ENCODE results near the gene ANK3. TPM values are rescaled to one million over a fixed set of nuclear protein-coding genes. Genes with fewer than 3 reads are reported as not detected.

ANK3 gene
- total RNA-seq, 1 donor from 2014 or later: 79.4 TPM

DNA sequence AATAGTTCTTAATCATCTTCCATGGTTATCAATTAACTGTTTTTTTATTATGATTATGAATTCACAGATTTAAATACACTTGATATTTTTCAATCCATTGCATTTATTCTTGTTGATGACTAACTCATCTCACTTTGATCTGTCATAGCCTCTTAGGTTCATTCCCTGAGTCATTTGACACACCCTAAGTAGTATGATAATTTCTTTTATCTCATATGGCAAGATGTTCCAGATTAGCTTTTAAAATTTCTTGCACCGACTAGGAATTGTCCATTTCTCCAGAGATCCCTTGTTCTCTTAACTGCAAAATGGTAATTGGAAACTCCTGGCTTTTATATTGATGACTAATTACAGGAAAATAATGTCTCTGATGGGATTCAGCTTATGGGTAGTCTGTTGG lies 395.7 kb downstream of the ANK3 start:
- no peak for DNase-seq (ENCODE audit: low spot score)

DNA sequence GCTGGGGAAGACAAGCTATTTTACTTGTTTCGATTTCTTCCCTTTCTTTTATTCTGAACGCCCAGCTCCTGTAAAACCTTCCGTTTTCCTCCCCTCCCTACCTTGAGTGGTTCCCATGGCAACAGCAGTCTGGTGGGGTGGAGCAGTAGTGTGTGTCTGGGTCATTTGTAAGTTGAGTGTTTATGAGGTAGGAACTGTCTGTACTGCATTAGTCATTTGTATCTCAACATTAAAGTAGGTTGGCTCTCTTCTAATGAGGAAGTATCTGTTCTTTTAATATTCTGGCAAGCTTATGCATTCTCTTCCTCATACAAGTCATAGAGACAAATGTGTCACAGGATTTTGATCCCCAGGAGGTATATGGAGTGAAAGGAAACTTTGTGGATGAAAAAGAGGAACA lies 398.0 kb downstream of the ANK3 start:
- DNase-seq (ENCODE audit: low spot score): peak; percentile 71

DNA sequence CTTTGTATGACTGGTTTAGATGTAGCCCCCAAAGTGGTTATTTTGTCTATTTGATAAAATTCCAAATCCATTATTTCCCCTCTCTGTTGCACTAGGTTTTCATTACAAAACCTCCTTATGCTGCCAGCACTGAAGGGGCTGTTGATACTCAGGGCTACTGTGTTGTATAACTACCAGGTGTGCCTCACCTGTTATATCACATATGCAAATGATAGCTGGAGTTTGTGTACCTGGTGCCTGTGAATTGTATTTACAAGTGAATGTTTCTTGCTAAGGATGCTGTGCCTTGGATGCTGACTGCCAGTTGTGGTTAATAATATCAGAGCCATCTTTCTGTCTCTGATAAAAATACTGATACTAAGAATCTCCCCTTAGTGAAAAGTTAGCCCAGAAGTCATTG lies 398.6 kb downstream of the ANK3 start:
- DNase-seq (ENCODE audit: low spot score): no peak

DNA sequence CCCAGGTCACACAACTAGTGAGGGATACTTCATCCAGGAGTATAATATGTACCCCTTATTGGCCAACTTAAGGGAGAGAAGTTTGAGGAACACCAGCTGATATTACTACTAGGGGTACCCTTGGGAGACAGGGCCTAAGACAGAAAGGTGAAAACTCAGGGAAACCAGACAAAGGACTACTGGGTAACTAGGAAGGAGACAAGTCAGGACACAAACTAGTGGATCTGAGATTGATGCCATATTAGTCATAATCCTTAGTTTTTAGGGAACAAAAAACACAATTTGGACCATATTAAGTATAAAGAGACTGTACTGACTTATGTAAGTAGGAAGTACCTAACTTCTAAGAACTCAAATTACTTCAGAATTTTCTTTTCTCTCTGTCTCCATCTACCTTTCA lies 404.0 kb downstream of the ANK3 start:
- no peak for DNase-seq (ENCODE audit: low spot score)

DNA sequence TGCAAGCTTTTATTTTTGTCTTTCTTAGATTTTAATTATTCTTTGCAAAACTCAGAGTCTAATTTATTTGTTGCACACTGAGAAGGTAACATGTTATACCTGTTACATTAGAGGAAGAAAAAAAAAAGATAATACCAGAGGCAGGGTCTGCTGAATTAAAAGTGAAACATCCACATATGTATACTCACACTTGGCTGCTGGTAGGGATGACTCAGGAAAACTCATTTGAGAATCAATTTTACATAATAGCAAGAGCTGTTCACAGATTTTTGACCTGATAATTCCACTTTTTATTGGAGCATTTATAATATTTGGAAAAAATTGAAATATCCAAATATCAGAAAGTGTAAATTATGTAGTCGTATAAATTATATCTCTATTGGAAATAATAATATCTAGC lies 405.3 kb downstream of the ANK3 start:
- DNase-seq (ENCODE audit: low spot score): no peak

DNA sequence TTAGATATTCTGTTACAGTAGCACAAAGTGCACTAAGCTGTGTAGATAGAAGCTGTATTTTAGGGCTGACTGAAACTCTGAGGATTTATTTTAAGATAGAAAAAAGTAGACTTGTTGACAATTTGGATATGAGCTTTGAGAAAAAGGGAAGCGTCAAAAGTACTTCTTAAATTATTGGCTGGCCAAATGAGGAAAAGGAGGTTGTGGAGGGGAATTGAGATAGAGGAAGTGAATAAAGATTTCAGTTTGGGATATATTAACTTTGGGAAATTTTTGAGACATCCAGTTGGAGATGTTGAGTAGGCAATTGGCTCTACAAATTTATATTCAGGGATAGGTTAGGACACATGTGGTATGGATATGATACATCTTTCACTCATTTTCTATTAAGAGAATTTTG lies 409.3 kb downstream of the ANK3 start:
- DNase-seq (ENCODE audit: low spot score): no peak

DNA sequence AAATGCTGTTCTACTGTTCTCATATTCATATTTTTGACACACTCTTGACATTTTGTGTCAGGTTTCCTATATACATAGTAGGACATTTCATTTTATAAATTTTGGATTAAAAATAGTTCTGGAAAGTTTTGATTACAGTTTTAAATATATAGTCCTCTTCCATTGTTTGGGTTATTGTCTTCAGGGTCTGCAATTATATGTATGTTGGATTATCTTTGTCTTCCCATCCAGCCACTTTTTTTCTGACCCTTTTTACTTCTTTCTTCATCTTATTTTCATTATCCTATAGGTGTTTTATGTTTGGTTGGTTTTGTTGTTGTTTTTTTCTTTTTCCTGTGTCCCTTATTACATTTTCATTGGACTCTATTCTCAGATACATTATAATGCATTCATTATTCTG lies 412.2 kb downstream of the ANK3 start:
- no peak for DNase-seq (ENCODE audit: low spot score)

DNA sequence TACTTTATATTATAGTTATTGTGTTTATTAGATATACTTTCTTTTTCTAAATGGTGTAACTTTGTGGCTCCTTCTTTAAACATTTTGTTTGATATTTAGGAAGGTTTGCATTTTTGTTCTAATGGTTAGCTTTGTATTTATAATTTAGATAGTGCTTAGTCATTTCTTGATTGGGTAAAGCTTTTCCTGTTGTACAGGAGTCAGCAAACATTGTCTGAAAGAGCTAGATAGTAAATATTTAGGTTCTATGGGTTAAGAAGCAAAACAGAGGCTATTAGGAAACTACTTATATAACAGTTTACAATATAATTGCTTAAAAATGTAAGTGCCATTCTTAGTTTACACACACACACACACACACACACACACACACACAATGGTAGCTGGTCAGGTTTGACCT lies 412.8 kb downstream of the ANK3 start:
- DNase-seq (ENCODE audit: low spot score): no peak
